ENCODE data around the gene ADH1B.

- TF ChIP-seq POLR2A (IDR thresholded peaks at IDR 0.05; ENCODE audit: low read depth, low read length) (no peak), SMC3 (IDR thresholded peaks at IDR 0.05; ENCODE audit: low read depth, low read length) (no peak), CTCF (conservative IDR thresholded peaks at IDR 0.05; ENCODE audit: low read depth, low read length) (no peak), NFE2L2 (IDR thresholded peaks at IDR 0.05; ENCODE audit: low read depth, low read length) (no peak), RAD21 (IDR thresholded peaks at IDR 0.05; ENCODE audit: low read length) (no peak), BHLHE40 (IDR thresholded peaks at IDR 0.05; ENCODE audit: low read depth, low read length) (no peak), MAFK (IDR thresholded peaks at IDR 0.05; ENCODE audit: low read depth, low read length) (no peak), RCOR1 (IDR thresholded peaks at IDR 0.05; ENCODE audit: insufficient replicate concordance, low read length) (no peak), CHD1 (IDR thresholded peaks at IDR 0.05; ENCODE audit: low read depth, low read length) (no peak), USF2 (IDR thresholded peaks at IDR 0.05; ENCODE audit: low read depth, low read length) (no peak)
Measured at GRCh38 chr4:99285387-99285786, 35.8 kb downstream of the ADH1B start.
